ENCODE results near the gene EPGN.

DNA sequence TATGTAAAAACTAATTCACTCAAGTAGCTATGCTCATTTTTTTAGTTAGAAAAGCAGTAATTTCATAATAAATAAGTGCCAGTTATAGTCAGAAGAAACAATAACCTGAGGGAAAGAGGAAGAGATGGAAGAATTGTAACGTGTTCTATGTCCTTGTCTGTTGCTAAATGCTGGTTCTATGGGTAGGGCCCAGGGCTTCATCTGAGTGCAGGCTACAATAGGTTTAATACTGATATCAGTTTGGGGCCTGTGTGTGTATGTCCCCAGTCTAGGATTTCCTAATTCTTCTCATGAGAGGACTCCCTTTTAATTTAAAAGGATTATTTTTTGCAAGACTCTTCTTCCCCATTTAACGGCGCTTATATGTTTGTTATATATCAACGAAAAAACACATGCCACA, 53.4 kb downstream of the EPGN start:
- no peak for TF ChIP-seq EZH2 (IDR thresholded peaks at IDR 0.05; ENCODE audit: low read length)
- TF ChIP-seq CTCF (optimal IDR thresholded peaks at IDR 0.05 in 1 of 3, IDR thresholded peaks at IDR 0.05 in 1 of 3, conservative IDR thresholded peaks at IDR 0.05 in 1 of 3; ENCODE audit: extremely low read depth in 1 of 3, insufficient read depth in 2 of 3, low read length in 3 of 3) = no peak
